HG03064 (cell line): ENCODE measurements around the gene FBXO47.

Experiments used
- ATAC-seq: cut with Tn5 transposase; IDR thresholded peaks from one replicate; pipeline ENCODE4 v1.9.1; 2021; ENCODE audit warnings: low read depth; ENCODE audit not compliant: unreplicated experiment

Gene FBXO47

DNA sequence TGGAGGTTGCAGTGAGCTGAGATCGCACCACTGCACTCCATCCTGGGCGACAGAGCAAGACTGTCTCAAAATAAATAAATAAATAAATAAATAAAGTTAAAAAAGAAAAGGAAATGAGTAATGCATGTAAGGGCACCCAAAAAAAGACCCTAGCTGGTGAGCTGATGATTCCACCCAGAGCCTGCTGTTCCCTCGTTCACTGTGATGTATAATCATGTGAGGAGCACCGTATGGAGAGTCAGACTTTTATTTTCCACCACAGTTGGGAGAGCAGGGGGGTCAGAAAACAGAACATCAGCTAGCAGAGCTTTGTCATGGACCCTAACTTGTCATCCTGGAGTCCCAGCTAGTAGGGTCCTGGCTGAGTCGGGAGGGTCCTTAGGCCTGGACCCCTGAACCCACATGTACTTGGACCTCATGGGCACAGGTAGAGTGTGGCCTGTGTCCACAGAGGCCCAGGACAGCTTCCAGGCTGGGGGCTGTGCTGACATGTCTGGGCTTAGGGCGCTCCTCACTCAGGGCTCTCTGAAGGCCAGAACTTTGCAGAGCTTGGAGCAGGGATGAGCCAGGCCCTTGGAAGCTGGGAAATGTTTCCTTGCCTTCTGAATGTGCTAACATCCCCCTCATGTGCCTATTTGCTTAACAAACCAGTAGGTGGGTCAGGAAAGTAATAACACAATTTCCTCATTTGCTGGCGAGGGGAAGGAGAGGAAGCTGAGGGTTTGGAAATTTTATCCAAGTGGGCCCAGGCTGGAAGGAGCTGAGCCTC lies 60.6 kb downstream of the FBXO47 start:
- ATAC-seq: no peak

DNA sequence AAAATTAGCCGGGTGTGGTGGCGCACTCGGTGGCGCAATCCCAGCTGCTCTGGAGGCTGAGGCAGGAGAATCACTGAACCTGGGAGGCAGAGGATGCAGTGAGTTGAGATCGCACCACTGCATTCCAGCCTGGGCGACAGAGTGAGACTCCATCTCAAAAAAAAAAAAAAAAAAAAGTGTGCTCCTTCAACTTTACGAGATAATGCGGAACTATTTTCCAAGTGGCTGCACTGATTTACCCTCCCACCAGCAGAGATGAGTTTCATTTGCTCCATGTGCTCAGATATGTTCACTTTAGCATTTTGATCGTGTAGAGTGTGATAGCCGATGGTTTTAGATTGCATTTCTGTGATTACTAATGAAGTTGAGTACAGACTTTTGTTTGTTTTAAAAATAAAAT lies 61.8 kb downstream of the FBXO47 start:
- no peak for ATAC-seq

DNA sequence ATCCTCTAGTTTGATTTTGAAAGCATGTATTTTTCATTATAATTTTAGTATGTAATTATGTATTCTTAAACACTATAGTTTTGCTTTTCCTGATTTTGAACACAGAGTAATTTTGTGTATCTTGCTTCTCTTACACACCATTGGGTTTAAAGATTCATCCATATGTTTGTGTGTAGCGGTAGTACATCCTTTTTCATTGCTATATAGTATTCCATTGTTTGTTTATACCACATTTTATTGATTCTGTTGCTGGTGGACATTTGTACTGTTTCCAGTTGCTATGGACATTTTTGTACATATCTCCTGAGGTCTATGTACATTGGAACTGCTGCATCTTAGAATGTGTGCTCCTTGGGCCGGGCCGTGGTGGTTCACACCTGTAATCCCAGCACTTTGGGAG lies 62.3 kb downstream of the FBXO47 start:
- ATAC-seq: no peak

DNA sequence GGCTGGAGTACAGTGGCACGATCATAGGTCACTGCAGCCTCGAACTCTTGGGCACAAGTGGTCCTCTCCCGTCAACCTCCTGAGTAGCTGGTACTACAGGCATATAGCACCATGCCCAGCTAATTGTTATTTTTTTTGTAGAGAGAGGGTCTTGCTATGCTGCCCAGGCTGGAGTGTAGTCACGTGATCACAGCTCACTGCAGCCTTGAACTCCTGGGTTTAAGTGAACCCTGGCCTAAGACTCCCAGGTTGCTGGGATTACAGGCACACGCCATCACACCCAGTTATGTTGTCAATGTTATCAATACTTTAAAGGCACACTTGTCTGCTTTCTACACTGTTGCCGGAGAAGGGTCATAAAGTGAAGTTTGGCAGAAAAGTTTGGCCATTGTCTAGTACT lies 63.8 kb downstream of the FBXO47 start:
- ATAC-seq: no peak

DNA sequence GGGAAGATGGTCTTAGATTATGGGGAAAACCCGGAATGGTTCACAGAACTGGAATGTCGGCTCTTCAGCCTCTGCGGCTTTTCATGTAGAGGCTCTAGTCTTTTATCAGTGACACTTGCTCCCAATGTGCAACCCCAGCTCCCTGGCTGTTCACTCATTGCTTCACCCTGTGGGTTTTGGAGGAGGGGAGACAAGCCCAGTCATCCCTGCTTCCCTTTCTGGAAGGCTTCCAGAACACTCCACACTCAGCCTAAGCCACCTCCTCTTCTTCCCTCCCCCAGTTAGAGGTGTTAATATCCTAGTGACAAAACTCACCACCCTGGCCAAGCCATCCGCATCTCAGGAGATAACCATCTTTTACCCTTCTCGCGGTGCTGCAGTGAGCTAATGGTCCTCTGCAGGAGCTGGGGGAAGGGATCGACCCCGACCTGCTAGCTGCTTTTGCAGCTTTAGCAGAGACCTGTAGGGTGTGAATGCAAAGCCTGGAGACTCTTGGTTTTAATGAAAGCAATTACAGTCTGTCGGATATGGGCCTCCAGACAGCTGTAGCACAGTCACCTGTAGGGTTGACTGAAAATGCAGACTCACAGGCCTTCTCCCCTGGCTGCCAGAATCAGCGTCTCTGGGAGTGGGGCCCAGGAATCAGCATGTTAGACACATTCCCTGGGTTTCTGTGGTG lies 66.1 kb downstream of the FBXO47 start:
- ATAC-seq: no peak

DNA sequence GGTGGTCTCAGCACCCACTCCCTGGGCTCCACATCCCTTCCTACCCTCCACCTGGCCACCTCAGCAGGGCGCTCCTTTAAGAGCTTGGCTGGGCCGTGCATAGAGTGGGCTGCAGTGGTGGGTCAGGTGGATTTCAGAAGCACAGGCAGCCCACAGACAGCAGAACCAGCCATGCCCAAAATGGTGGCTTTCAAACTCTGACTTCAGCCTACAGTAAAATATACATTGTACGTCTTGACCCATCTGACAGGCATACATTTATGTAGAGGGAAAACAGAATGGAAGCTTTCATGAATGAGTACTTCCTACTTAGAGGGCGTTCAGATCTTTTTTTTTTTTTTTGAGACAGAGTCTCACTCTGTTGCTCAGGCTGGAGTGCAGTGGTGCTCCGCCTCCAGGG lies 67.8 kb downstream of the FBXO47 start:
- ATAC-seq: no peak

DNA sequence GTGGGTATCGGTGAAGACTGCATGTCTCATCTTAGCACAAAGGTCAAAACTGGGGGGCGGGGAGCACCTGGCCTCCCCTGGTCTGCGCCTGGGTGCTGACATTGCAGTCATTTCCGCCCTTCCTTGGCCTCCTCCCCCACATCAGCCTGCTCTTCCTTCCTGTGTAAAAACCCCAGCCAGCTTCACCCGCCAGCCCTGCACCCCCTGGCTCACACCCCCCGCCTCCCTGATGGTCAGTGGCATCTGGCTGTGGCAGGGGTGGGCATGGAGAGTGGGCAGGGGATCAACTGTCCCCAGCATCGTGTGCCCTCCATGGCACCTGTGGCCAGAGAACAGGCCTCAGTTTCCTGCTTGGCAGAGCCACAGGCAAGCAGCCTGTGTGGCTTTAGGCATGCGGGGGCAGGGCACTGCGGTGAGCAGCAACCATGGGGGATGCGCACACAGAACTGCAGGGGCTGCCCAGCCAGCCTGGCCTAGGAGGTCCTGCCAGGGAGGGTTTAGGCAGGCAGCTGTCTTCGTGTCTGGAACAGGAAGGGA lies 68.3 kb downstream of the FBXO47 start:
- no peak for ATAC-seq

DNA sequence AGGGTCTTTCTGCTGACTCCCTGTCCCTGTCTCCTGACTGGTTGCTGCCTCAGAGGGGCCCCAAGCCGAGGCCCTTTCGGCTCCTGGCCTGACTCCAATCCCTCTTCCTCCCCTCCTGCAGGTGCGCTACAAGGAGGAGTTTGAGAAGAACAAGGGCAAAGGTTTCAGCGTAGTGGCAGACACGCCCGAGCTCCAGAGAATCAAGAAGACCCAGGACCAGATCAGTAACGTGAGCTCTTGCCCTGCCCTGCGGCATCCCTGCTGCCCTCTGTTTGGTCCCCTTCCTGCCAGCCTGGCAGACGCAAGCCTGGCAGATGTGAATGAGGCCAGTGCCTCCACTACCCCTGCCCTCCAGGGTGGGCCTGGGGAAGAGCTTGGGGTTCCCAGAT lies 68.9 kb downstream of the FBXO47 start:
- no peak for ATAC-seq

DNA sequence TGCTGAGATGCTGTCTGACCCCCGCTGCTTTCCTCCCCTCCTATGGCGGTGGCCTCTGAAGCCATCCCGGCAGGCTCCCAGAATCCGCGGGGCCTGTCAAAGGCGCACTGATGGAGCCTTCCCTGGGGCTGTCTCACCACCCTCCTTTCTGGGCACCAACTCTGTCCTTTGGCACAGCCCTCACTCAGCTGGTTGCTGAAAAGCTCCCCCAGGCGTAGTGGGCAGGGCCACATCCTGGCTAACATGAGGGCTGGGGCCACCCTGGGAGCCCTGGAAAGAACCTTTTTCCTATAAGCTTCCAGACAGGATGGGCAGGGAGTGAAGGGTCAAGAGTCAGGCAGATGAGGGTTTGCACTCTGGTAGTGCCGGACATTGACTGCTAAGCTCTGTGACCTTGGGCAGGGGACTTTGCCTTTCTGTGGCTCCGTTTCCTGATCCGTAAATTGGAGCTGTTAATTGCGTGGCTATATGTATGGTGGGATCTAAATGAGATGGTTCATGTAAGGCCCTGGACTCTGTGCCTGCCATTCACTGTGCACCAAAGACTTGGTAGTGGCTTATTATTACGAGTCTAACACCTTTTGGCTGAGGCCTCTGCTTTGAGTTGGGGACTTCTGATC lies 69.4 kb downstream of the FBXO47 start:
- ATAC-seq: no peak

DNA sequence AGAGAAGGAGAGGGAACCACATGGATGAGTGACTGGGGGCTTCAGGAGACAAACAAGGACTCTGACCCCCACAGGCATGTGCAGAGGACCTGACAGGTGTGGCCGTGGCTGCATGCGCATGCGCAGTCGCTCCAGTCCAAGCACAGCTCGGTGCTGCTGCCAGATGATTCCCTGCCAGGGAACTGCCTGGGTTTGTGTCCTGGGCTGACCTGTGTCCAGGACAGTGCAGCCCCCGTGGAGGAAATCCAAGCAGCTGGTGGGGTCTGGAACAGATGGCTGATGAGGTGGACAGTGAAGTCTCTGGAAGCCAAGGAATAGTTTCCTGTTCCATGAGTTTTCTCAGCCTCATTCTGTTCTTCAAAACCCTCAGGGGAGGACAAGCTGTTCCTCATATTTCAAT lies 70.0 kb downstream of the FBXO47 start:
- ATAC-seq: no peak

DNA sequence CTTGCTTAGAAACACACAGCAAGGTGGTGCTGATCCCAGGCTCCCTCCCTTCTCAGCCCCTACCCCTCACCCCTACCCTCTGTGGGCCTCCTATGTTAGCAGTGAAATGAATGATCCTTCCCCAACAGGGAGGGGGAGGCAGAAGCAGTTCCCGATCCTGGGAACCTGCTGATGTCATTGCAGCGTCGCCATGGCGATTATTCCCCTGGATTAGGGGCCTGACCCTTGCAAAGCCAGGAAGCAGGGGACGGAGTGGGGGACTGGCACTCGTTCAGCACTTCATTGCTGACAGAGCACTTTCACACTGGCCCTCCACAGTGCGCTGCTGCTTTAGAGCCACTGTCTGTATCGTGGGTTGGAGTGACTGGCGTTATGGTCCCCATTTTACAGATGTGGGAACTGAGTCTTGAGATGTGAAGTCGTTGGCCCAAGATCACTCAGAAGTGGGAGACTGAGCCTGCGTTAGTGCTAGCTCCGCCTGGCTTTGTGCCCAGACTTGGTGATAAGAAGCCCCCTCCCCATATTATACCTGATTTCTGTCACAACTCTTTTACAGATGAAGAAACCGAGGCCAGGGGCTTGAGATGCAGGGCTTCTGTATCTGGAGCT lies 70.8 kb downstream of the FBXO47 start:
- ATAC-seq: no peak

DNA sequence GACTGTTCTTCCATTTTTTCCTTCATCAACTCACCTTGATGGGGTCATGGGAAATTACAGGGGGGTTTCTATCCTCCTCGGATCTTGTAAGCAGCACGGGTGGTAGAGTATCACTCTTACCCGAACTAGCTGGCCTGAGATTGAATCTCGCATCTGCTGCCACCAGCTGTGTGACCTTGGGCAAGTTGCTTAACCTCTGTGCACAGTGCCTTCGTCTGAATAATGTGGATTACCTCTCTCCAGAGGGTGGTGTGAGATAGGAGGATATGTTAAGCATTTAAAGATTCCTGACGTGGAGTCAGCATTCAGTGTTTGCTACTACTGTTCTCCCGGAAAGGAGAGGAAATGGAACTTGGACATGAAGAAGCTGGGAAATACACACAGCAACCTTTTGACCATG lies 72.9 kb downstream of the FBXO47 start:
- no peak for ATAC-seq

DNA sequence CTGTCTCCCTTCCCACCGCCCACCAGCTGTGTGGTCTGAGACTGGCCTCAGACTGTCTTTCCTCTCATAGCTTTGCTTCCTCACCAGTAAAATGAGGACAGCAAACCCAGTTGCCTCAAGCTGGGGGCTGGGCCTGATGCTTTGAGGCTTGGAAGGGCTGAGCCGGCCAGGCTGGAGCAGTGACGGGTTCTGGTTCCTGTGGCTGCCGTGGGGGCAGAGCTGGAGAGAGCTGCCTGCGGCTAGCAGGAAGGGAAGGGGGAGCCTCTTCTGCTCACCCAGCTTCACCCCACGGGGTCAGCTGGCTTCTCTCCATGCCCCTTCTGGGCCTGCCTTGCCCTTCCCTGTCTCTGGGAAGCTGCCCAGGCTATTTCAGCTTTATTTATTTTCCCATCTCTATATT lies 73.6 kb downstream of the FBXO47 start:
- ATAC-seq: no peak

DNA sequence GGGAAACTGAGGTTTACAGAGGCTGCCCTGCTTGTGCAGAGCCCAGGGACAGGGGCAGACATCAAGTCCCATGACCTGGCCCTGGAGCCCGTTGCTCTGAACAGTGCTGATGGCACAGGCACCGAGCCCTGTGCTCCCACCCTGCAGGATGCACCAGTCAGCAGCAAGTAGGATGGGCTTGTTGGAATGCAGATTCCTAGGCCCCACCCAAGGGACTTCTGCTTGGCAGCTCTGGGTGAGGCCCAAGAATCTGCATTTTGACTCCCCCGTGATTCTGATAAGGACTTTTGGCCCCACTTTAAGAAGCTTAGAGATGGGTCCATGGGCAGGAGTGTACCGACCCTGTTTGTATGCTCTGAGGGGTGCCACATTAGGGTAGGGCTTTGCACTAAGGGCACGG lies 74.1 kb downstream of the FBXO47 start:
- ATAC-seq: no peak

DNA sequence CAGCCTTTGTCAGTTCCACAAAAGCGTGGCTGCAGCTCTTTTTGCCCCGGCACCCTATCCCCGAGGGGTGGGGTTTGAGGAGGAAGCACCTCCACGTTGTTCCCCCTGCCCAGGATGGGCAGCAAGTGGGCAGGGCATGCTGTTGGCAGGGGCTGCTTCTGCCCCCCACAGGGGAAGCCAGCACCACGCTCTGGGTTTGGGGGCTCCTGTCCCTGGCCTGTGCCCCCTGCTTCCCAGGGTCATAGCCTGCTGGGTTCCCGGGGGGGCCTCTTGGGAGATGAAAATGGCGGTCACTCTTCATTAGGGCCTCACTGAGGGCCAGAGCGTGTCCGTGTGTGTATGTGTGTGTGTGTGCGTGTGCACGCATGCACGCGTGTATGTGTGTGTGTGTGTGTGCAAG lies 74.6 kb downstream of the FBXO47 start:
- ATAC-seq: no peak

DNA sequence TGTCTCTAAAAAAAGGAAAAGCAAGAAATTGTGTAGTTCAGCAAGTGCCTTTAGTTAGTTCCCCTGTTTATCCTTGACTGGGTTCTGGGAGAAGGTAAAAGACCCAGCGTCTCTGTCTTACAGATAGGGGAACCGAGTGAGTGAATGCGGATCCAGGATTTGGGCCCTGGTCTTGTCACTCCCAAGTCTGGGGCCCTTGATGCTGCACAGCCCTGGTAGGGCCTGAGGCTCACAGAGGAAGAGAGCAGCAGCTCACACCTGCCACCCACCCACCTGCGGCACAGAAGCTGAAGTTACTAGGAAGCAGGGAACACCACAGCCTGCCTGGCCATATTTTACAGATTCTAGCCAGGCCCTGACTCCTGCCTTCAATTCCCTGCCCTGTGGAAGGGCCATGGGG lies 75.1 kb downstream of the FBXO47 start:
- no peak for ATAC-seq

DNA sequence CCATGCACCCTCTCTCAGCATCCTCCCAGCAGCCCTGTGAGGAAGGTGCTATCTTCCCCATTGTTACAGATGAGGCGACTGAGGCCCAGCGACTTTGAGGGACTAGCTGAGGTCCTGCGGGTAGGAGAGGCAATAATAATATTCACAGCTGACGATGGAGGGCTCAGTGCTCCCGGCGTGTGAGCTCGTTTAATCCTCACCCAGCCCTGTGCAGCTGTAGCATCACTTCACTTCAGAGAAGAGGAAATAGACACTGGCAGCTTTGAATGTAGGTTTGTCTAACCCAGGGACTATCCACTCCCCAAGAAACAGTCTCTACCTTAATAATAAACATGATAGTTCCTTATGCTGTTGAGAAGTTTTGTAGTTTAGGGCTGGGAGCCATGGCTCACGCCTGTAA lies 75.8 kb downstream of the FBXO47 start:
- ATAC-seq: no peak

DNA sequence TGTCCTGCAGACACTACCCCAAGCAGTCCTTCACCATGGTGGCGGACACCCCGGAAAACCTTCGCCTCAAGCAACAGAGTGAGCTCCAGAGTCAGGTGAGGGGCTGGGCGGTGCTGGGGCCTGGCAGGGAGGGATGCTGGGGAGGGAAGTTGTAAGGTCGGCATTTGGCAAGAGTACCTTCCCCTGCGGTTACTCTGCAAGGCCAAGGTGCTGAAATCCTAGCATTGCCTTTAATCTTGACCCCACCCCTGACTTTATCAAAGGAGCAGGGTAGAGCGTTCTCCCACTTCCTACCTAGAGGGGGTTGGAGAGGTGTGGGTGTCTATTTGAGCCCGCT lies 76.8 kb downstream of the FBXO47 start:
- no peak for ATAC-seq

DNA sequence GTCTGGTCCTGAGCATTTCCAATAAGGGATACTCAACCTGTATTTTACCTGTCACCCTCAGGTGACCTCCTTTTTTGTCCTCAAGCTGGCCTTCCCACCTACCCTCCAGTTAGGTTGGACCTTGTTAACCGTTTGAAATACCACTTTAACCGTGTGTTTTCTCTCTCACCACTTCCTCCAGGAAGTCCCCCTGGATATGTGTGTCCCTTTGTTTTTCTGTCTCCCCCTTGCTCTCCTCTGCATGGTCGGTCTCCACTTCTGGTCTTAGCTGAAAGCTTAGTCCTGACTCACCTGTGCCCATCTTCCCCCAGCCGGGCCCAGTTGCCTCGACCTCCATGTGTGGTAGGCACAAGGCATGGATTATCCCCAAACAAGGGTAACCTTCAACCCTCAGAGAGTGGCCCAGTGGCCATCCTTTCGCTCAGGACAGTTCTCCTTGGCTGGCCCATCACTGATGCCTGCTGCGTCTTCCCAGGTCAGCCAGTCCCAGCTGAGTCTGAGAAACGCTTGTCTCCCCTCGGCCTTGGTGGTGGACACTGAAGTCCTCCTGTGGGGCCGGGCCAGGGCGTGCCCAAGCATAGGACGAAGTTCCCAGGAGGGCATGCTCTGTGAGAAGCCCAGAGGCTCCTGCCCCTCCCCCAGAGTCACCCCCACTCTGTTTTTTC lies 77.3 kb downstream of the FBXO47 start:
- no peak for ATAC-seq

DNA sequence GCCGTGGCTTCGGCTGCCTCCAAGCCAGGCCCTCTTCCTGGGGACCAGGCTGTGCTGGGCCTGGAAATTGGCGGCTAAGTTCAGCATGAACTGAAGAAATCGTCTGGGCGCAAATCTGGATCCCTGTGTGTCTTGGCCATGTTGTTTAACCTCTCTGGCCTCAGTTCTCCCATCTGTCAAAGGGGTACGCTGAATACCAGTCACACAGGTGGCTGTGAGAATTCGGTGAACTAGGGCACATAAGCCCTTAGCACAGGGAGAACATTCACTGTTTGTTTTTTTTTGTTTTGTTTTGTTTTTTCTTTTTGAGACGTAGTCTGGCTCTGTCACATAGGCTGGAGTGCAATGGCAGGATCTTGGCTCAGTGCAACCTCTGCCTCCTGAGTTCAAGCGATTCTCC lies 78.4 kb downstream of the FBXO47 start:
- ATAC-seq: no peak

DNA sequence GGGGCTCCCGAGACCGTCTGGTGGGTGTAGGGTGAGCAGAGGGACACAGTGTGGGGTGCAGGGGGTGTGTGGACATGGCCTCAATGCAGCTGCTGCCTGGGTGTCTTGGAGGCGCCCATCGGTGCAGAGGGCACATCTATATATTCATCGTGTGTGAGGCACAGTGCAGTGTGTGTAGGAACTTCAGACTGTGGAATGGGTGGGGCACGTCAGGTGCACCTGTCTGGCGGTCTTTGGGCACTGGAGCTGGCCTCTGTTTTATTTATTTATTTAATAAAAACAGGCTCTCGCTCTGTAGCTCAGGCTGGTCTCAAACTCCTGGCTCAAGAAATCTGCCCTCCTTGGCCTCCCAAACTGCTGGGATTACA lies 80.6 kb downstream of the FBXO47 start:
- no peak for ATAC-seq
